HUES48 (cell line): ENCODE measurements around the gene SDK1.

ENCODE experiments used
- H3K27ac ChIP-seq: one replicate; pipeline ENCODE4 v1.7.0; 2013; ENCODE audit warnings: low read depth, low read length, inconsistent platforms
- H3K27me3 ChIP-seq: 2 replicates; pipeline ENCODE4 v1.6.1; 2013; ENCODE audit warnings: mild to moderate bottlenecking, low read length; ENCODE audit not compliant: control insufficient read depth, insufficient read depth
- H3K36me3 ChIP-seq: 2 replicates; pipeline ENCODE4 v1.6.1; 2013; ENCODE audit warnings: low read length; ENCODE audit not compliant: control insufficient read depth, insufficient read depth
- H3K4me1 ChIP-seq: 2 replicates; pipeline ENCODE4 v1.6.1; 2013; ENCODE audit warnings: mild to moderate bottlenecking, low read length; ENCODE audit not compliant: control insufficient read depth, insufficient read depth
- H3K4me3 ChIP-seq: 2 replicates; pipeline ENCODE4 v1.5.1; 2013; ENCODE audit warnings: mild to moderate bottlenecking, low read depth, low read length
- H3K9ac ChIP-seq: 2 replicates; pipeline ENCODE4 v1.6.1; 2013; ENCODE audit warnings: mild to moderate bottlenecking, low read depth, low read length, moderate library complexity
- H3K9me3 ChIP-seq: 2 replicates; pipeline ENCODE4 v1.6.1; 2013; ENCODE audit warnings: low read length; ENCODE audit not compliant: control insufficient read depth, insufficient read depth

Gene SDK1

GRCh38 chr7:3537210-3537875 is 236.3 kb downstream of the SDK1 start:
- Histone ChIP-seq H3K4me1 (no peaks in the 10 kb centered on the region), H3K27ac (no peak overlapping the region), H3K9me3 (no peaks in the 10 kb centered on the region), H3K36me3 (no peaks in the 10 kb centered on the region), H3K27me3 (no peaks in the 10 kb centered on the region), H3K4me3 (no peak overlapping the region), H3K9ac (no peak overlapping the region)

GRCh38 chr7:3538041-3538440 is 237.0 kb downstream of the SDK1 start:
- Histone ChIP-seq H3K4me3 (no peak overlapping the region), H3K27ac (no peak overlapping the region), H3K9me3 (no peaks in the 10 kb centered on the region), H3K4me1 (no peaks in the 10 kb centered on the region), H3K36me3 (no peaks in the 10 kb centered on the region), H3K9ac (no peak overlapping the region), H3K27me3 (no peaks in the 10 kb centered on the region)

- Histone ChIP-seq H3K27ac (no peak overlapping the region), H3K9me3 (no peaks in the 10 kb centered on the region), H3K4me3 (no peak overlapping the region), H3K4me1 (no peaks in the 10 kb centered on the region), H3K36me3 (no peaks in the 10 kb centered on the region), H3K27me3 (no peaks in the 10 kb centered on the region), H3K9ac (no peak overlapping the region)
These were observed 239.6 kb downstream of the SDK1 start for GRCh38 chr7:3540456-3541220.

GRCh38 chr7:3544202-3544601 is 243.2 kb downstream of the SDK1 start:
- no peak overlapping the region for H3K27ac ChIP-seq
- no peaks in the 10 kb centered on the region for H3K27me3 ChIP-seq
- no peaks in the 10 kb centered on the region for H3K9me3 ChIP-seq
- no peak overlapping the region for H3K4me3 ChIP-seq
- no peak overlapping the region for H3K9ac ChIP-seq
- no peaks in the 10 kb centered on the region for H3K36me3 ChIP-seq
- peaks cover 19% of the 10 kb centered on the region for H3K4me1 ChIP-seq

GRCh38 chr7:3548815-3549214 is 247.8 kb downstream of the SDK1 start:
- peak overlapping the region; percentile 18 for H3K4me3 ChIP-seq
- no peak overlapping the region for H3K9ac ChIP-seq
- H3K27ac ChIP-seq = peak overlapping the region; percentile 69
- H3K4me1 ChIP-seq = peaks cover 44% of the 10 kb centered on the region
- H3K36me3 ChIP-seq = no peaks in the 10 kb centered on the region
- no peaks in the 10 kb centered on the region for H3K27me3 ChIP-seq
- no peaks in the 10 kb centered on the region for H3K9me3 ChIP-seq

GRCh38 chr7:3549601-3550000 is 248.5 kb downstream of the SDK1 start:
- Histone ChIP-seq H3K27me3 (no peaks in the 10 kb centered on the region), H3K27ac (peak overlapping the region; percentile 69), H3K36me3 (no peaks in the 10 kb centered on the region), H3K9me3 (no peaks in the 10 kb centered on the region), H3K4me1 (peaks cover 44% of the 10 kb centered on the region), H3K9ac (no peak overlapping the region), H3K4me3 (no peak overlapping the region)

GRCh38 chr7:3551536-3551935 is 250.5 kb downstream of the SDK1 start:
- no peak overlapping the region for H3K4me3 ChIP-seq
- H3K36me3 ChIP-seq = no peaks in the 10 kb centered on the region
- no peaks in the 10 kb centered on the region for H3K27me3 ChIP-seq
- peaks cover 44% of the 10 kb centered on the region for H3K4me1 ChIP-seq
- H3K9ac ChIP-seq = no peak overlapping the region
- H3K9me3 ChIP-seq = no peaks in the 10 kb centered on the region
- H3K27ac ChIP-seq = no peak overlapping the region

- Histone ChIP-seq H3K4me3 (no peak overlapping the region), H3K27me3 (no peaks in the 10 kb centered on the region), H3K9ac (no peak overlapping the region), H3K4me1 (peaks cover 42% of the 10 kb centered on the region), H3K27ac (no peak overlapping the region), H3K36me3 (no peaks in the 10 kb centered on the region), H3K9me3 (no peaks in the 10 kb centered on the region)
These were observed 251.4 kb downstream of the SDK1 start for GRCh38 chr7:3552499-3552898.

- no peaks in the 10 kb centered on the region for H3K36me3 ChIP-seq
- H3K4me1 ChIP-seq = peaks cover 4% of the 10 kb centered on the region
- H3K9me3 ChIP-seq = no peaks in the 10 kb centered on the region
- H3K4me3 ChIP-seq = no peak overlapping the region
- H3K9ac ChIP-seq = no peak overlapping the region
- H3K27me3 ChIP-seq = no peaks in the 10 kb centered on the region
- H3K27ac ChIP-seq = no peak overlapping the region
These were observed 257.3 kb downstream of the SDK1 start for GRCh38 chr7:3558400-3558799.

GRCh38 chr7:3559278-3559677 is 258.2 kb downstream of the SDK1 start:
- no peaks in the 10 kb centered on the region for H3K9me3 ChIP-seq
- H3K4me1 ChIP-seq = no peaks in the 10 kb centered on the region
- no peaks in the 10 kb centered on the region for H3K36me3 ChIP-seq
- H3K27me3 ChIP-seq = no peaks in the 10 kb centered on the region
- H3K9ac ChIP-seq = no peak overlapping the region
- H3K27ac ChIP-seq = no peak overlapping the region
- no peak overlapping the region for H3K4me3 ChIP-seq

- Histone ChIP-seq H3K9ac (no peak overlapping the region), H3K27ac (no peak overlapping the region), H3K9me3 (no peaks in the 10 kb centered on the region), H3K4me1 (no peaks in the 10 kb centered on the region), H3K27me3 (no peaks in the 10 kb centered on the region), H3K4me3 (no peak overlapping the region), H3K36me3 (no peaks in the 10 kb centered on the region)
These were observed 259.4 kb downstream of the SDK1 start for GRCh38 chr7:3560495-3560894.
